Ovary (tissue), 3 donors: ENCODE results near the gene PPP2R1A.

Source experiments
- CTCF ChIP-seq, 3 donors: fragments of 450-650 bp in 2 of 3; fragments of 200-600 bp in 1 of 3; IDR thresholded peaks; one replicate each; pipeline versions ENCODE4 v1.5.1 to v1.8.0; 2016 to 2022; ENCODE audit warnings: antibody characterized with exemption in 3 of 3, mild to moderate bottlenecking in 1 of 3
- POLR2A ChIP-seq: fragments of 450-650 bp; IDR thresholded peaks from one replicate; pipeline ENCODE4 v1.6.1; 2017; ENCODE audit warnings: antibody characterized with exemption, mild to moderate bottlenecking, moderate library complexity
- donor health status: DM: no; HTN: no; CAD: no.

- no peak for TF ChIP-seq POLR2A
- no peak for TF ChIP-seq CTCF (IDR thresholded peaks at IDR 0.05)
Measured at GRCh38 chr19:52216401-52216800, 26.5 kb downstream of the PPP2R1A start.
